Occipital lobe (tissue), 2 donors: Measurements from ENCODE around the gene GFOD2. TPM values are rescaled to one million over a fixed set of nuclear protein-coding genes. Genes with fewer than 3 reads are reported as not detected.

Experiments
- DNase-seq: peaks from one replicate; lab custom pipeline; 2025; lab: John Stamatoyannopoulos, UW
- total RNA-seq: library from RNA; depleted of rRNA; stranded (reverse); fragments of >200 nt; gene quantifications from one replicate; pipeline ENCODE4 v1.2.3, GENCODE V29; 2014

GFOD2 gene
- total RNA-seq, 1 donor from 2014 or later = 51.5 TPM

DNA sequence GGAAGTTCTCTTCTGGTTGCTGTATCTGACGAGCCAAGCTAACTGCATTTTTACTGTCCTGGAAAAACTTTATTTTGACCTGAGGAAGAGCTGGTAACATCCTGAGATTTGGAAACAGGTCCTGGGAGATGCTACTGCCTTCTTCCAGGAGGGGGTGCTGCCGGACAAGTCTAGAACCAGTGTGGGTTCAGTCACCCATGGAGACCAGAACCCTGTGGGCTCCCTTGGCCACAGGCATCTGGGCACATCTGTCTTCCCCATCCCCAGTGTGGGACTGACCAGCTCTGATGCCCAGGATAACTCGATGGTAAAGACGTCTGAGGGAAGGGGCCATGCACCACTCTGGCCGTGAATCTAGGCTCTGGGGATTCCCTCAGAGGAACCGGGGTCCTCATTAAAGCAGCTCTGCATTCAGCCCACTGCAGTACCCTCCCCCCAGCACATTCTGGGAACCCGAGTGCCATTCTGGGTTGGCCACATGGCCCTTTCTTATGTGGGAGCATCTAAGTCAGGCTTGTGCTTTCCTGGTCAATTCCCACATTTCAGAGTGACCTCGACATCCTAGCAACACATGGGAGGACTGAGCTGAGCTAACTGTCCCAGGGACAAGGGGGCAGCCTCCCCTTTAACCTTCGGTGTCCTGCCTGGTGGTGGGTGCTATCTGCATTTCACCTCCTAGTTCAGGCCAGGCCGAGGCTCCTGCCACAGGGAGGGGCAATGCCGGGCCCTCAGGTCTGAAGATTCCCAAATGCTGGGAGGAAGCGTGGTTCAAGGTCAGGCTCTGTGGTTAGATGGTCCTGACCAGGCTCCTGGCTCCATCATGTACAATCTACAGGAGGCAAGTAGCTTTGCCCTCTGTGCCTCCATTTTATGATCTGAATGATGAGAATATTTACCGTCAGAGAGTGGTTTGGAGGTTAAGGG is 46.1 kb downstream of the GFOD2 start:
- peak; percentile 43 for DNase-seq

DNA sequence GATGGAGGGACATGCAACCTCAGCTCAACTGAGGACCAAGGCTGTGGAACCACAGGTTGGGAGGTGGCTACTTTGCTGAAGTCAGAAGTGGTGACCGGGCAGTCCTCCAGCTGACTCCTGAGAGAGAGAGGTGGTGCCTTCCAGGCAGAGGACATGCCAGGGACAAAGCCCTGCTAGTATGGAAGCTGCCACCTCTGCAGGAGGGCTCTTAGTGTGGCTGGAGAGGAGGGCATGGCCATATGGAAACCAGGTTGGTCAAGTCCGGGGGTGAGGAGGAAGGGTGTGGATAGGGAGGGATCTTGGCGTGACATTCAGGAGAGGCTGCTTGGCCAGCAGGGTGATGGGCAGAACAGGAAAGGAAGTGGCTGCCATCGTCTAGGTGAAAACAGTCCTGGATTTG is 46.8 kb downstream of the GFOD2 start:
- DNase-seq = no peak

DNA sequence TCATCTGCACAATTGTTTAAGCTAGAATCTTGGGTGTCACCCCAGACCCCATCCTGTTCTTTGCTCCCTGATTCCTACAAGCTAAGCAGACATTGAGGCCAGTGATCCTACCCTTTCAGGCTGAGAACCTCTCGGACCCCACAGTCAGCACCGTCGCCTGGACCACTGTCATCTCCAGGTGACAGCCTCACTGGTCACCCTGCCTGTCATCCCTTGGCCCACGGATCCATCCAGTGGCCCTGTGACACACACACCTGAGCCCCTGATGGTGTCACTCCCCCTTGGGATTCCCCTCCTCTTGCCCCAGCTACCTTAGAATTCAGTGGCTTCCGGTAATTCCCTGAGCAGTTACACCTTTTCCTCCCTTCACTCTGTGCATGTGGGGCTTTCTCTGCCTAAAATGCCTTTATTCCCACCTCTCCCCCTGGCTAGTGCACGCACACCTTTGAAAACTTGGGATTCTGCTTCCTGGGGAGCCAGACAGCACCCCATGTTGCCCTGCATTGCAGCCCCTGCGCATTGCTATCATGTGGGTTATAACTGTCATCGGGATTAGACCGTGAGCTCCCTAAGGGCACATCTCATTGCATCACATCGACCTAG is 49.5 kb downstream of the GFOD2 start:
- no peak for DNase-seq

DNA sequence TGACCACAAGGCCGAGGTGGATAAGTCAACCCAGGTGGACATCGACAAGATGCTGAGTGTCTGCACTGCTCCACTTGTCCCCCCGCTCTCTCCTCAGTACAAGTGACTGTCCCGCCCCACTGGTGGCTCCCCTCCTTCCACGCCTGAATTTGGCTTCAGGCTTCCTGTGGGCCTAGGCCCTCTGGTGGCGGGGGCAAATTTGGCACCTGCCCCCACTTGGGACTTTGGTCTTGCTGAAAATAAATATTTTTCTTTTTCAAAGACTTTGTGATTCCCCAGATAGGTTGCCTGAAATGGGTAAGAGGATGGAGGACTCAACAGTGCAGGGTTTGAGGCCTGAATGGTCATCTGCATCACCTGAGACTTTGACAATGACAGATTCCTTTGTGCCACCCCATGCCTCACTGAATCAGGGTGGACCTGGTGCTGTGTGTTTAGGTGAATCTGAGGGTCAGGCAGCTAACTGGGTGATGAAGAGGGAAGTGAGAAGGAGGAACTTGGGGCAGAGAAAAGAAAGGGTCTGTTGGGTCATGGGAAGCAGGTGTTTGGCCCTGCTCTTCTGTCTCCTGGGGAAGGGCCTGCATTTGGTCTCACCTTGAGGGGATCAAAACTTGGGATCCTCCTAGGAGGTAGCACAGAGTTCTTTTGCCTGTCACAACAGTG is 50.5 kb downstream of the GFOD2 start:
- DNase-seq = no peak

DNA sequence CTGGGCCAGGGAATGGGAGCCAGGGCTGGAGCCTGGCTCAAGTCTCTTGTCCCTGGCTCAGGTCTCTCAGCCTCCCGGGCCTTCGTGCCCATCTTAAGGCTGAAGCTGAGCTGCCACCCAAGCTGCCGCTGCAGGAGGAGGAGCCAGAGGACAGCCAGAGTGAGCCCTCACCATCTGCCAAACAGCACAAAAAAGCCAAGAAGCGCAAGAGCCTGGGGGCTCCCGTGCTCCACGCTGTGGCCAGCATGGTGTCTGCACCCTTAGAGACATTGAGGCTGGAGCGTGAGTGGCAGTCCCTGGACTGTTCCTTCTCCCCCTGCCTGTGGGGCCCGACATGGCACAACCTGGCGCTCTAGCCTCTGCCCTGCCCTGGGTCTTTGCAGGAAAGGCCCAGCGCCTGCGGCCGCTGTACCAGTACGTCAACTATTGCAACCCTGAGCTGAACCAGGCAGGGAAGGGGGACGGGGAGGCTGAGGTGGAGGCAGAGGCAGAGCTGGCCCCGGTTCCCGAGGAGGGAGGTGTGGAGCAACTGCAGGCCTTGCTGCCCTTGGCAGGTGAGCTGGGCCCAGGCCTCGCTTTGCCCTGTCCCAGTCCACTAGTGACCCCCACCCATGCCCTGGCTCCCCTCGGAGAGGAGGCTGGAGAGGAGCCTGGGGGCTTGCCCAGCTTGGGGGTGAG is 51.2 kb downstream of the GFOD2 start:
- peak; percentile 79 for DNase-seq

DNA sequence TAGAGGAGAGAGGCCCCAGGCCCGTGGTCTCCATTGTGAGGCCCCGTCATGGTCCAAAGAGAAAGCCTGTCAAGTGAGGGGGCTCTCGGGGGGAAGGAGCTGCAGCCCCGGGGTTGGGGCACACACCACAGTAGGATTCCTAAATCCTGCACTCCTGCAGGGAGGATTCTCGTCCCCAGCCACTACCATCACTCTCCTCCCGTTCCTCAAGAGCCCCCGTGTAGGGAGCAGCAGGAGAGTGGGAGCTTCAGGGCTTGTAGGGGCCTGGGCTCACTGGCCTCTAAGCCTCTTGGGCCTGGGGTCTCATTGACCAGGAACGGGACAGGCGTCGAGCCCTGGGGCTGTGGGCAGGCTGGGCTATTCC is 51.7 kb downstream of the GFOD2 start:
- no peak for DNase-seq

DNA sequence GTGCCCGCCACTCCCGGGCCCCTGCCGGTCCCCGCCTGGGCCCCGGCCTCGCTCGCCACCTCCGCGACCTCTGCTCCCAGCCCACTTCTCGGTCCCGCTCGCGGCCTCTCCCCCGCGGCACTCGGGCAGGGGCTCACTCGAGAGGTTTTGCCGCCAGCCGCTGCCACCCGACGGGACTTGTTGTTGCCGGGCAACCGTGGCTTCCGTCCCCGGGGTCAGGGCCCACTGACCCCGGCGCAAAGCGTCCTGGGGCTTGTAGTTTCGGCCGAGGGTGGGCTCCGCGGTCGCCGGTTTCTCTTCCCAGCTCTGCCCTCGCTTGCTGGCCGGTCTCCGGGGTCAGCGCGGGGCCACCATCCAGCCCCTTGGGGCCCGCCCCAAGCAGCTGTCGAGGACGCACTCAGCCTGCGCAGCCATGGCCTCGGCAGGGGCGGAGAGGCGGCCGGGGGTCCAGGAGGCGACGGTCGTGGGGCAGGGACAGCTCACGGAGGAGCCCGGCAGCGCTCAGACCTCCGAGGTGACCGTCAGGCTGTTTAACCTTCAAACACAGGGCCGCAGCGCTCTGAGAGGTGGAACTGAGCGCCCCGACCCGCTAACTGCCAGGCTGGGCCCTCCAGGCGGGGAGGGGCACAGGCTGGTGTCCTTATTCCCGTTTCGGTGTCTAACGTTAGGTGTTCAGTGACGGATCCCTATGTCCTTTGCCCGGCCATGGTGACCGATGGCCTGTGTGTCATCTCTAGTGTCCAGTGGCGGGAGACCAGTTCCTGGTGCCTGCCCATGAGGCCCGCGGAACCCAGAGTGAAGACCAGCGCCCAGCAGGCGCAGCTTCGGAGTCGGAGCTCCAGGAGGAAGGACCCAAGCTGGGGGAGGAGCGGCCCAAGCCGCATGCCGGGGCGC is 52.3 kb downstream of the GFOD2 start, which contains the start of the genes C16orf86 and ENKD1:
C16orf86 (plus strand) TSS at position 256 of the 894 bp plus-strand sequence; CDS start at position 413, 157 bp downstream.
ENKD1 (minus strand) TSS at position 192 of the 894 bp plus-strand sequence. CDS start 308 bp downstream, outside the sequence.
- peak; percentile 55 for DNase-seq

DNA sequence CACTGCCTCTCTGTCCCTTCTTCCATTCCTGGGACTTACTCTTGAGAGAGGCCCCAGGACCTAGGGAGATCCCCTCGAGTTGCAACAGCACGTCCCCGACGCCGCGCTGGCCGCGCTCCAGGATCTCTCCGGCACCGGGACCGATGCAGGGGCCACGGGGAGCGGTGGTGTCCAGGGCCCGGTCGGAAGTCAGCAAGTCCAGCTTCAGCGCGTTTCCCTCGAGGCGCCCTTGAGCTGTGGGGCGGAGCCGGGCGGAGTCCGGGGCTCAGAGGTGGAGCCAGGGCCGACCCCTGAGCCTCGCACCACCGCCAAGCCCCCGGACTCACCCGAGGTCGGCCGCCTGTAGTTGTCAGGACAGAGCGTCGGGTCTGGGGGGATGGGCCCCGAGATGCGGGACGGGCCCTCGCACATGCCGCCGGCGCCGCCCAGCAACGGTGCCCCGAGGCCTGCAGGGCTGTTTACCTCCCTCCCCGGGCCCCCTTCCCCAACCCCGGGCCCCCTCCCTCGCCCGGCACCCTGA is 53.0 kb downstream of the GFOD2 start:
- no peak for DNase-seq

DNA sequence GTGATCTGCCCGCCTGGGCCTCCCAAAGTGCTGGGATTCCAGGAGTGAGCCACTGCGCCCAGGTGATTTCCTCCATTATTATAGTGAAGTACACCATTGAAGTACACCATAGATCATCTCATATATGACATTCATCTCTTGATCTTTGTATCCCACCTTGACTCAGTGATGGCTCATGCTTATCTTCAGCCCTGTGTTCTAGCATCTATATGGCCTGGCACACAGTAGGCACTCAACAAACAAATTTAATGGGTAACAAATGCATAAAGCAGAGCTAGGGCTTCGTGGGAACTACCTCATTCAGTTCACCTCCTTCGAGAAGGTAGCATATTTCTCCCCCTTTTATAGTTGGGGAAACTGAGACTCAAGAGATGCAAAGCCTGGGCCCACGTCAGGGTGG is 53.5 kb downstream of the GFOD2 start:
- no peak for DNase-seq

DNA sequence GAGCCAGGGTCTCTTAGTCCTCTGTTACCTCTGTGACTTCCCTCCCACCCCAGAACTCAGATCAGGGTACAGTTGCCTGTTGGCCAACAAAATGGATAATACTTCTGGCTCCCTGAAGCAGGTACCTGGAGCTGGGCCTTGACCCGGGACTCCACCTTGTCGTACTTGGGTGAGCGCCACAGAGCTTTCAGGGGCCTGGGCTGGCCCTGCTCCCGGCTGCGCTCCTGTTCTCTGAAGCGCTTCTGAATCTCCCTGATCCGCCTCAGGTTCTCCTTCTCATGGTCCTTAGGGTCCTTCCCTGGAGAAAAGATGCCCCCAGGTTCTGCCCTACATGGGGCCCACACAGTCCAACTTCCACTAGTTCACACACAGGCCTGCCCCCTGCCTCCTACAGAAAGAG is 54.2 kb downstream of the GFOD2 start:
- no peak for DNase-seq

DNA sequence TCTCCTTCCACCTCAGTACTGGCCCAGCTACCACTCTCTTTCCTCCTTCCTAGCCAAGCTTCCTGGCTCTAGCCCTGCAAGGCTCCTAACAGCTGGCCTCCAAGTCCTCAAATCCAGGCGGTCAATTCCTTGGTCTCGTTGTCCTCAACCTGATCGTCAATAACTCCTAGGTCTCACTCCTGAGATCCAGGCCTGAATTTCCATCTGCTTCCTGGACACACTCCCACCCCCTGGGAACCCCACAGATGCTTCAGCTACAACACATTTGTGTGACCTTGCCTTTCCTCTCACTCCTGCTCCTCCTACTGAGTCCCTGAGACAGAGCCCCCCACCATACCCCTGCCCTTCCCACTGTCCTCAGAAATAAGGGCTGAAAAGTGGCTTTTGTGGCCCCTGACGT is 54.9 kb downstream of the GFOD2 start:
- DNase-seq = no peak

DNA sequence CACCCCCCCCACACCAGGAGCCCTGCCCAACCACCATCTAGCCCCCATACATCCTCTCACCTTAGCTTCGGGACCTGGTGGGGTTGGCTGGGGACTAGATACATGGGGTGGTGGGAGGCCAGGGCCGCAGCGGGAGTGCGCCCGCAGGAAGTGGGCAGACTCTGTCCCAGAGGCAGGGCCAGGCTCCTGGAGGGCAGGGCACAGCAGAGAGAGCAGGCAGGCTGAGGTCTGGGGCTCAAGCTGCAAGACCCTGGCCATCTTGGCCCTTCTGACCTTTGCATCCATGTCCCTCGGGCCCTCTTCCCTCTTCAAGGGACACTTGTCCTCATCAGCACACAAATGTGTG is 55.3 kb downstream of the GFOD2 start:
- no peak for DNase-seq

DNA sequence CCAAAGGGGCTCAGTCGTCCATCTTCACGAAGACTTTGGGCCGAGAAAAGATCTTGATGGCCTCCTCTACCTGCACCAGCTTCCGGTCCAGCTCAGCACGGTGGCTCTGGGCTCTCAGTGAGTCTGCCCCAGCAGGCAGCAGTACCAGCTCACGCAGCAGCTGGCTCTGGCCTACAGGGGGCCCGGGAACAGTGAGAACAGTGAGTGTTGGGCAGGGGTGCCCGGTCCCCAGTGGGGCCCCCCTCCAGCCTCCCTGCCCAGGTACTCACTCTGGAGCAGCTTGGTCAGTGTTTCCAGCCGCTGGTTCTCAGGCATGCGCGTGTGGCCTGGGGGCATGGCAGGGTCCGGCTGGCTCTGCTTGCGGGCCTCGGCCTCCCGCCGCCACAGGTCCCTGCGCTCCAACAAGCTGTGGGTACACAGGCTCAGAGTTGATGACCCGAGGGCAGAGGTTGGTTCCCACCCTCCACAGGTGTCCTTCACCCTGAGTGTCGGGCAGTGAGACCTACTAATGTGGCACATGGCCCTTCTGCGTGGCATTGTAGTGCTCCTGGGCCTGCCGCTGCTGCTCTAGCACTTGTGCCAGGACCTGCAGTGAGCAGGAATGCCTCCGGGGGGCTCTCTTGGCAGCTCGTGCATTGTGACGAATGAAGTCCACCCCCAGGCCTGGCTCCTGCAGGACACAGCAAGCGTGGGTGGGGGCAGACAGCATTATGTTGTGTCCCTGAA is 55.8 kb downstream of the GFOD2 start:
- no peak for DNase-seq

DNA sequence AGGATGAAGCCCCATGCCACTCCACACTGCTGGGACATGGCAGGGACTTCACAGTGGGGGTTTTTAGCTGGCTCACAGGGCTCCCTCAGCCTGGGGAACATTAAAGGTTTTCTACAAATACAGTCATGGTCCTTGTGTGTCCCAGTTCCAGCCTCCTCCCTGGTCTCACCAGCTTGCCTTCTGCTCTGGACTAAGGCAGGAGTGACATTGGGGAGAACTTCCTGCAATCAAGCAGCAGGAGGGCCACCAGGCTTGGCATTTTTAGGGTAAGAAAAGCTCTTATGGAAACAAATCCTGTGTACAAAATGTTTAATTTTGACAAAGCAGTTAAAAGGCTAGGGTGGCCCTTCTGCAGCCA is 56.5 kb downstream of the GFOD2 start:
- DNase-seq = no peak

DNA sequence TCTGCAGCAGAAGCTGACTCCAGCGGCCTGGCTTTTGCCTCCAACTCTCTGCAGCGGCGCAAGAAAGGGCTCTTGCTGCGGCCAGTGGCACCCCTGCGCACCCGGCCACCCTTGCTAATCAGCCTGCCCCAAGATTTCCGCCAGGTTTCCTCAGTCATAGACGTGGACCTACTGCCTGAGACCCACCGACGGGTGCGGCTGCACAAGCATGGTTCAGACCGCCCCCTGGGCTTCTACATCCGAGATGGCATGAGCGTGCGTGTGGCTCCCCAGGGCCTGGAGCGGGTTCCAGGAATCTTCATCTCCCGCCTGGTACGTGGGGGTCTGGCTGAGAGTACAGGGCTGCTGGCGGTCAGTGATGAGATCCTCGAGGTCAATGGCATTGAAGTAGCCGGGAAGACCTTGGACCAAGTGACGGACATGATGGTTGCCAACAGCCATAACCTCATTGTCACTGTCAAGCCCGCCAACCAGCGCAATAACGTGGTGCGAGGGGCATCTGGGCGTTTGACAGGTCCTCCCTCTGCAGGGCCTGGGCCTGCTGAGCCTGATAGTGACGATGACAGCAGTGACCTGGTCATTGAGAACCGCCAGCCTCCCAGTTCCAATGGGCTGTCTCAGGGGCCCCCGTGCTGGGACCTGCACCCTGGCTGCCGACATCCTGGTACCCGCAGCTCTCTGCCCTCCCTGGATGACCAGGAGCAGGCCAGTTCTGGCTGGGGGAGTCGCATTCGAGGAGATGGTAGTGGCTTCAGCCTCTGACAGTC is 57.0 kb downstream of the GFOD2 start:
- no peak for DNase-seq

DNA sequence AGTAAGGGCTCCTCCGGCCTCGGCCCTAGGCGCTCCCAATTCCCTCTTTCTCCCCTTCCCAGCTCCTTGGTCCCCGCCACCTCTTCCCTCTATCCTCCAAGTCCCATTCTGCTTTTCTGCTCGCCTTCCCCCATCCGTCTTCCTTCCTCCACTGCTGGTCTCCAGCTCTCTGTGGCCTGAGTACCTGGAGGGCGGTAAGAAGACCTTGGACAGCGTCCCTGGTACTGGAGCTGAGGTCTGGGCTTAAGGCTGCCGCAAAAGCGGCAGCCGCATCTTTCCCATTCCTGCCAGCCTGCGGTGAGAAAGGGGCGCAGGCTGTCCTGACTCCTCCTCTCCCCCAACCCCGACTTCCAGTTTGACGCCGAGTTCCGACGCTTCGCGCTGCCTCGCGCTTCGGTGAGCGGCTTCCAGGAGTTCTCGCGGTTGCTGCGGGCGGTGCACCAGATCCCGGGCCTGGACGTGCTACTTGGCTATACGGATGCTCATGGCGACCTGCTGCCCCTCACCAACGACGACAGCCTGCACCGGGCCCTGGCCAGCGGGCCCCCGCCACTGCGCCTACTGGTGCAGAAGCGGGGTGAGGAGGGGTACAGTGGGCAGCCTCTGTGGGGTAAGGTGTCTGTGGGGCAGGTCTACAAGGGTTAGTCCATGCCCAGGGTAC is 57.9 kb downstream of the GFOD2 start:
- no peak for DNase-seq

DNA sequence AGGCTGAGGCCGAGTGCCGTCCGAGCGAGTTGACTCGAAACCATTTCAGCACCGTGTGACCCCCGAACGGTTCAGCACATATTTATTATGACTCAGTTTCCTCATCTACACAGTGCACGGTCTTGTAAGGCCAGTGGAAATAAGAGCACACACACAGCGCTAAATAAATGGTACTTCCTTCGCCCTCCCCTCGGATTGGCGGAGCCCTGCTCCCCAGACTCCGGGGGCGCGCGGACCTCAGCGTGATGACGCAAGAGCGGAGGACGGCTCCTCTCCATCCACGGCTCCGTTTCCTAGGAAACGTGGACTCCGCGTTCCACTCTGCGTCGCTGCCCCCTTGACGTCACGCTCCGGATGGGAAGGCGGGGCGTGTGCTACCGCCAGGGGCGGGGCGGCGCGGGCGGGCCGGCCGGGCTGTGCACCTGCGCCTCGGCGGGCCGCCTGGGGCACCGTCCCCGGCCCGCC is 58.5 kb downstream of the GFOD2 start, which contains the start of gene PARD6A:
PARD6A (plus strand) TSS at position 397 of the 465 bp plus-strand sequence. CDS start 79 bp downstream, outside the sequence.
- DNase-seq = peak; percentile 97
